NCI-H526 (cell line): ENCODE results near the gene ARPP21.

ENCODE experiments used
- DNase-seq, 2 experiments: peaks; one replicate each; lab custom pipeline; 2025; lab: John Stamatoyannopoulos, UW

ARPP21 gene

DNA sequence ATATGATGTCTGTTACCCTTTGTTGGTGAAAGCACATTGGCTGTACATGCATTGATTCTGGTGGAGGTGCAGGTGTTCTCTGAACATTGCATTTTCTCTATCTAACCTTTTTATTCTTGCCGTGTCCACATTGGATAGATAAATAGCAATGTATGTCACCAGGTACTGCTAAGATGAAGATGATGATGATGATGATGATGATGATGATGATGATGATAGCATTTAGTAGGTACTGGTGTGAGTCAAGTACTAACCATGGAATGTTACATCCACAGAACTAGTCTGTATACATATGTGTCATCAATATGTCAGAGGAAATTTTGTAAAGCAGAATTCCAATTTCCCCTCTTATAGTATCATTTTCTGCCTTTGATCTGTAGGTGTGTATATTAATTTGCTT is 36.3 kb downstream of the ARPP21 start:
- no peak for DNase-seq

DNA sequence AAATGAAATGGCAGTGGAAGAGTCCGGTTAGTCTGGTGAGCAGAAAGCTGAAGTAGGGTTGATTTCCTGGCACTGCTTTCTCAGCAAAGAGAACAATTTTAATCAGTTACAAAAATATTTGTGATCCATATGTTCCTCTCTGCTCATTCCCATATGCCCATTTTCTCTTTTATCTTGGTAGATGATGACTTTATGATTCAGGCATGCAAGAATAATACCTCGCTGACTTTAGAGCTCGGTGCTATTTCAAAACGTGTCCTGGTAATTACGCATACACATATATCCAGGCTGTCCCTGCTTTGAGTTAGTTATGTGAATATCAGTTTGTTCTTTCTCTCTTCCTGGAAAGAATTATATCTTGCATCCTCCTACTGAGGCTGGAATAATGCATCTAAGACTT is 38.5 kb downstream of the ARPP21 start:
- no peak for DNase-seq

DNA sequence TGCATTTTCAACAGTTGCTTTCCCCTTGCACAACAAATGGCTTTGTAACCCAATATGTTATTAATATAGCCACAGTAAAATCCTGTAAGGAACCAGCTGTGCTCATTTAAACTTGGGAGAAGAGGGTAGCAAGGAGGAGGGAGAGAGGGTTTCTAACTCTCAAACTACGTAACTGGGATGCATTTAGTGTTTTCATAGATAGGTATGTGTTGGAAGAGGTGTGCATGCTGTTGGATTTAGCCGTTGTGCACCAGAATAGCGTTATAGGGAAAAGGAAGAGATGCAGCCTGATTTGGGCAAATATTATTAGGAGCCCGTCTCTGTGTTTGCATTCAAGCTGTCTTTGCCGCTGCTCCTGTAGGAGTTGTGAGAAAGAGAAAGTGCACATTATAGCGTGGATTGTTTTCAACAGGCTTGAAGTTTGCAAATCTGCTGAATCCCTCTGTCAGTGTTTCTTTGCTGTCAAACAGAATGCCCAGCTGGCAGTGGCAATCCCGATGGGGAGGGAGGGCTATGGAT is 39.4 kb downstream of the ARPP21 start:
- no peak for DNase-seq

DNA sequence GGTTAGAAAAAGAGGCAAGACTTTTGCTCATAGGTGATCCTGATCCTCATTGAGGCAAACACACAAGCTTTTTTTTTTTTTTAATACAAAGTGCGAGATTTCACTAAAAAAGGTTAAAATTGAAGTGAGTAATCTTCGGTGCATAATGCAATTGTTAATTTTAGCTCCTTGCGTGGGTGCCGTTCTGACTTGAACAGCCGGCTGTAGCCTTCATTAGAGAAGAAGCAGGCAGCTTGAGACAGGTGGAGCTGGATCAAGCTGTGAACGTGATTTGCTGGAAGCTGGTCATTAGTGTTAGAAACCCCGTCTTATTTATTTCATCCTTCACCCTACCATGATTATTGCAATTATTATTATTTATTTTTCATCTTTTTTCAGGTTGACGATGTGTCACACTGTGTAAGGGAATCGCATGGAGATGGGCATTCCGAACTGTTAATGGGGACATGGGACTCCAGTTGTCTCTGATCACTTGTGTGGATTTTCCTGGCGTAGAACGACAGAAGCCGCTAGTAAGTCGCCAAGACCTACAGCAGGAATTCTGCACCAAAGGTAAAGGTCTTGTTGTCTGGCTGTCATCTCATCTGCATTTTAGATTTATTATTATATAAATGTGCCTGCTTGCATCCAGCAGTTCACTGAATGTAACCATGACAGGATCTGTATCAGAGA is 40.2 kb downstream of the ARPP21 start:
- no peak for DNase-seq

DNA sequence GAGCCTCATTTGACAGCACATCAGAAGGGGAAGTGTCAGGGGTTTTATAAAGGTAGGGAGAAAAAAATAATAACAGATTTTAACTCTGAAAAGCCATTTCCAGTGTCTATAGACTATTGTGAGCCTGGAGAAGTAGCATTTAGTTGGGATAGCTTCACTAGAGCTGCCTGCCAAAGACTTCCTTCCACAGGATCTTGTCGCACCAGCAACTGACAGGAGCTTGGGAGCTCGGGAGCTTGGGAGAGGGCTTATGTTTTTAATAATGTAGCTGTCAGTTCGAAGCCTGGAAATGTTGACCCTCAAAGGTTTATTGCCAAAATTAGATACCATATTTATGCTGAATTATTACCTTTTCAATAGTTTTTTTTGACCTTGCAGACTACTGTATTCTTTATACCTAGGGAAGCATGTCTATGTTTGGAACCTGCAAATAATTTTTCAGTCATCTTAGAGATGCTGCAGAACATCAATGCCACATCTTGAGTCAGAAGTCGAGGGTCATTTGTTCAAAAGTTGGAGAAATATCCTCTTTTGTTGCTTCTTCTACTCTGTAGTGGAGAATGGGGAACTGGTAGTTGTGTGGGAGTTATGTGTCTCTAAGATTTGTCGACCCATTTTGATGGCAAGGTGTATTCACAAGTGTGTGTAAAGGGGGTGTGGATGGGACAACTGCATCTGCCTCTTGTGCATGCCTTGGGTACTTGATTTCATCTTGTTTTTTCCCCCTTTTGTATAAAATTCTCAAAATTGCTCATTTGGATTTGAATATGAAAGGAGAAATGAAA is 41.7 kb downstream of the ARPP21 start:
- no peak for DNase-seq

DNA sequence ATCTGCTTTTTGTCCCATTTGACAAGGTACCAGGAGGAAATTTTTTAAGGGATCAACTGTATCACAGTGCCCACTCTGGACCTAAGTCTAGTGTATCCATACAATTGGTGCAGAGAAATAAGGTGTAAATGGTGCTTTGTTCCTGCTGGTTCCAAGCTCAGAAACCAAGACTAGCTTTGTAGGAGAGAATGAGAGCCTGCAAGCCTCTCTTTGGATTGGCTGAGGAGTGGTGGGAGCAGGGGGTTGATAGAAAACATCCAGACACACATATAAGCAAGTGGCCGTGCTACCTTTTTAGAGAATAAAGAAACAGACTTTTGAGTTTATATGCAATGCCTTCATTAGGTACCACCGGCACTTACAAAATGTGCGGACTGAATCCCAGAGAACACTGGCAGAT is 45.8 kb downstream of the ARPP21 start:
- DNase-seq, result no peak

DNA sequence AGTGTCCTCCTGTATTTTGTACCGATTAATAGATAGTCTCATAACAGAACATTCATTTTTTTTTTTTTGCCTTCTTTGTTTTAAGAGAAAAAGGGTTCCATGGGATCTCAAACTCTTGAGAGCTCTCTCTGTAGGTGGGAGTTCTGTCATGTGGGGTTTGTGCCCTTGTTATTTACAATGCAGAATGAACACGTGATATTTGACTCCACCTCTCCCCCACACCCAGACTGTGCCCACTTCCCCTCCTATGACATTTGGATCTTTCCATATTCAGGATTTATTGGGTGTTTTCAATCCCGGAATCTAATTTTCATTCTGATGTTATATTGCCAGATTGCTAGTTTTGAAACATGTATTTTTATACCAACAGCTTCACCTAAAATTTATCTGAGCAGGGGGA is 49.5 kb downstream of the ARPP21 start:
- no peak for DNase-seq

DNA sequence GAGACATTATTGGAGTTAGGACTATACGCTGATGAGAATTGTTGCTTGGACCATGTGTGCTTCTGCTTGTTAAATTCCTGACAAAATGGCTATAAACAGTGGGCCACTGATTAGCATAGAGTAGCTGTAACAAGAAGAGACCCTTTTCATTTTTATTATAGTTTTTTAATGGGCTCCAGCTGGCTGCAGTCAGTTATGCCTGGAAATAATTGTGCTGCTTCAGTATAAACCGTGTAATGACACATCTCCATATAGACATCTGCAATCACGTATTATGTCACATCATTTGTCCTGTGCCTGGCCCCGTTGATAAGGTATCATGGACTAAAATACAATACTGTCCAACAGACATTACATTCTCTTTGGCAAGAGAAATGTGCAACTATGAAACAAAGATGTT is 50.9 kb downstream of the ARPP21 start:
- DNase-seq, result no peak

DNA sequence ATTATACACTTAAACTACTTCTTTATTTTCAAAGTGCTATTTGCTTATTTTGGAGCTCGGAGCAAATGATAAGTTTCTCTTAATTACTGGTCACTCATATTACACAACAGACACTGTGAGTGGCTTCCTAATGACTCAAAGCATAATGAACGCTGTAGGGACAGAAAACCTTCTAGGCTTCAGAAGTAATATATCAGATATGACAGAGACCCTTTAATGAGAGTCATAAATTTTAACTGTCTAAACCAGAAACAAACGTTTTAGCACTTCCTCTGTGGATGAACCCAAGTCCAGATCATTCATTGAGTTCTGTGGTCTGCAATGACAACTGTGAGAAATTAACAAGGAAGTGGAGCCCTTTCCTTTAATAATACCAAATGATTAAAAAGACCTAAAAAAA is 66.6 kb downstream of the ARPP21 start:
- no peak for DNase-seq

DNA sequence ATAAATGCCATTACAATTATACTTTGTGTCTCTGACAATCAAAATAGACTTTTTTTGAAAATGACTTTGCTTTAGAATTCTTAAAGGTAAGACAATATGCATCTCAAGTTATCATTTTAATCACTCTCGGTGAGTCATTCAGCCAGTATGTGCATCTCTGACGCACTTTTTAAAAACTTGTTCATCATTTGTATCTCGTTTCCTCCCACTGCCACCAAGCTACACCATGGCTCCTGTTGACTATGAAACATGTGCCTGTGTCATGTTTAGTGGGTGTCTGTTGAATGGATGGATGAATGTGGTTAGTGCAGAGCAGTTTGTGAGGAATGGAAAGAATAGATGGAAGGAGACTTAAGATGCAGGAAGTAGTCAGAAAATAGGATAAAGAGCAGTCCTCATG is 68.6 kb downstream of the ARPP21 start:
- no peak for DNase-seq

DNA sequence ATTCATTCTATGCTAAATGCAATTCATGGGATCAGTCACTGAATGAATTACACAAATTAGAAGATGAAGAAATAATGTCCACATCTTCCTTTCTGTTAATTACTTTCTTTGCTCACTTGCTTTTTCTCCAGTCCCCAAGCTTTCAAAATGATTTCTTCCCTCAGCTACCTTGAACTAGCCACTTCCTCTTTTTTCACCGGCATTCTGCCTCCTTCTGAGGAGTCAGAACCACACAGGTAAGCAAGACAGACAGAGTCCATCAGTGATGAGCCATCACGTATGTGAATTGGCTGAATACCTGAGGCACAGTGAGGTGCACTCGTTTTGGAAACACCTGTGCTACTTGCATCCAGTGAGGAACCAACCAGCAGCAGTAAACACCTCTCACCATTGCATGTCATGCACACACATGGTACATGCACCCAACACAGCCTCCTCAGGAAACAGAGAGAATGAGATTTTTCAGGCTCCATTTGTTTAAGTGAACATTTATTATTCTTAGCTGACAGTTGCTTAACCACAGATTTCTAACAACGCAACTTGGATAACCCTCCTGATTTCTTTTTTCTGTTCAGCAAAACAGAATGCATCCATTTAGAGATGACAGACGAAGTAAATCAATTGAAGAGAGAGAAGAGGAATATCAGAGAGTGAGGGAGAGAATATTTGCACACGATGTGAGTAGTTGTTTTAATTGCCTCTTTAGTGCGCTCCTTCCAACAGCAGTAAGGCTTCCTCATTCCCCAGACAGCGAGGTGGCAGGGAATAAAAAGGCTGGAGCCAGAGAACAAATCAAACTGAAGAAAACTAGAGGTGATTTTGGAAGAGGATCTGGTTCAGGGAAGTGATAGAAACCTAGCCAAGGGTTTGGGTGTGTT is 69.3 kb downstream of the ARPP21 start:
- no peak for DNase-seq

DNA sequence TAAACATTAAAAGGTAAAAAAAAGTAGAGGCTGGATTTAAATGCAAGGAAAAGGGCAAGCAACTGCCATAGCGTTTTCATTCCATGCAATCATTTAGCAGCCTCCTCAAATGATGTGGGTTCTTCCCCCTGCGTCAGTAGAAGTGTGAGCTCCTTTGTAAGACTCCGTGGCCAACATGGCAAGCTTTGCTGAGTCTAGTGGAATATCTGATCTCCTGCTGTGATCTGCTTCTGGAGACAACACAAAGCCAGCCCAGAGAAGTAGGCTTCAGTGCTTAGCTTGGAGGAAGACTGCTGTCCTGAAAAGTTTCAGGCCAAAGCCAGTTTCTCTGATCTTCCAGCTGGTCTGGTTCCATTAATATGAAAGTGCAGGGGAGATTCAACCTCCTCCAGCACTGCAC is 70.4 kb downstream of the ARPP21 start:
- DNase-seq, result no peak

DNA sequence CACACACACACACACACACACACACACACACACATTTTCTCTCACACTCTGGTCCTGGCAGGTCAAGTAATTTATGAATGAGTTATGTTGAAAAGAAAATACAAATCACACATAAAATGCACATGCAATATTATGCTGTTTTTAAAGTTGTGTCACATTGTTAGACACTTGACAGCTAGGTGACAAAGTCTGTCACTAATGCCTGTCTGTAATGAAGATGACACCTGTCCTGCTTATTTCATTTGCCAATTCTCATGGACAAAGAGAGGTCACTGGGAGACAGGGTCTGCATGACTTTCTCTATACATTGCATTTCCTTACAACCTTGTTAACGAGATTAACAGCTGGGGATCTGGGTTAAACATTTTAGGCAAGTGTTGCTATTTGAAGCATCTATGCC is 71.2 kb downstream of the ARPP21 start:
- no peak for DNase-seq

DNA sequence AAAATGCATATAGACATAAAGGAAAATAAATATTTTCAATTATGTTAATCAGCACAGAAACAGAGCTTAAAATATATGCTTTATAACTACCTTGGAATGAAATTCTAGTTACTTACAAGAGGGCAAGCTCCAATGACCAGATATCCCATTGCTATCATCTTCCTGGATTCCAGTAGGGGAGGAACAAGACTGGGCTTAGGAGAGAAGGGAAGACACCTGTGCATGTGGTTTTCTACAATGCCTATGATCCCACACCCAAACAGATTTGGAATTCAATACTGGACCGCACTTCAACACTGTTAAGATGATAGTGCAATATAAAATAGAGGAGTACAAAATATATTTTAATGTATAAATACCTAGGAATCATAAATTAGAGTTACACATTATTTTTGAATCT is 79.6 kb downstream of the ARPP21 start:
- DNase-seq, result no peak

DNA sequence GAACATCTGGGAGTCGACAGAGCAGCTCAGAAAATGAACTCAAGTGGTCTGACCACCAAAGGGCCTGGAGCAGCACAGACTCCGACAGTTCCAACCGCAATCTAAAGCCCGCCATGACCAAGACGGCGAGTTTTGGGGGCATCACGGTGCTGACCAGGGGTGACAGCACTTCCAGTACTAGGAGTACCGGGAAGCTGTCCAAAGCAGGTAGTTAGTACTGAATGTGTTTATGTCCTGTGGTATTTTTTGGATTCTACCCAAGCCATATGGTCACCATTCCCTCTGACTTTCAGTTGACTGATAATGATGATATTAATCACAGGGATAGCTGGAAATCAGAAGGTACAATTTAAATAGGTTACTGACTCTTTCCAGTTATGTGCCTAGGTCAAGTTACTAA is 82.3 kb downstream of the ARPP21 start:
- no peak for DNase-seq

DNA sequence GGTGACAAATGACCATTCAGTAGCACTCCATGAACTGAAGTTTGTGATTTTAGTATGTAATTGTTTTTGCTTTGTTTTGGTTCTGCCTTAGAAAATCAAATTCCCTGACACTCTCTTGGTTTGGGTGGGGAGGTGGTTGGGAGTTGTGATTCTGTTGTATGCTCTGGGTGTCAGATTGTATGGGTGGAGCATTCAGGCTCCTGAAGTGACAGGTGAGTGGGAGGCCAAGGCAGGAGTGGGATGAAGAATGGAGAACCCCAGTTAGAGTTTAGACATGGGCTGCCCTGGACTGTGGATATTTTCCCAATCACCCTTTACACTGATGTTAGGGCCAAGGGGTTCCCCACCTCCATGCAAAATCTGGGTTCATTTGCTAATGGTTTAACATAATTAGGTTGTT is 83.6 kb downstream of the ARPP21 start:
- no peak for DNase-seq

DNA sequence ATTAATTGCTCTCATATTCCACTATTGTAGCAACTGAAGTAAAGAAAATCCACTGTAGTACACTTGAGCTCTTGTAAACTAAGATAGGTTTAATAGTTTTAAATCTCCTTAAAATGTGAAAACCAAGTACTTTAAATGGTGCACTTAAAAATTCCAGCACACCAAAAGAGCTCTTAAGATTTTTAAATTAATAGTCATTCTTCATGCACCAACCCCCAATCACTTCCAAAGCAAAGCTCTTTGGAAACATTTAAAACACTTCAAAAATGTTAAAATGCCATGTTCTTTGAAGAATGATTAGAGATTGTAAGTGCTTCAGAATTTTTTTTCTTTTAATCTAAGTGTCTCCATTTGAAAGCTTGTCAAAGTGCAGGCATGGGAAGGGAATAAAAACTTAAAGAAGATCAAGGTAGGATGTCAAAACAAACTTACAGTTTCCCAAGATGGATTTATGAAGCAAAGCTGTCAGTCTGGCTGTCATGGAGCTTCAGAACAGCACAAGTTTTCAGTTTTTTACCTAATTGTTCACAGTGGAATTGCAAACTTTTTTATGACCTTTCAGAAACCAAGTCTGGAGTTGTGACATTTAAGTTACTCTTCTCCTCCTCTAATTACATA is 84.3 kb downstream of the ARPP21 start:
- DNase-seq, result no peak

DNA sequence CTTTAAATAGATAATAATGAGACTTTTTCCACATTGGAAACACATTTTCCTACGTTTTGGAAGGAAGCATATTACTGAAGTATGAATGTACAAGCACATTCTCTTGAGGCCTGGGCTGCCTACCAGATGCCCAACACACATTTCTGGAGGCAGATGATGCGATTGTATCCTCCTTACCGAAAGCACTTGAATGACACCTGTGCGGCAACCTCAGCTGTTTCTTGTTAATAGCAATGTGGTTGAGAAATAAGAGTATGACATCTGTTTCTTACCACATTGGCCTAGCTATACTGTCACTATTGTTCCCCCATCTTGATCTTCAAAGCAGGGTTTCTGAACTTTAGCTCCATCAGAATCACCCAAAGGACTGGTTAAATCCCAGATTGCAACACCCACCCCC is 84.8 kb downstream of the ARPP21 start:
- no peak for DNase-seq

DNA sequence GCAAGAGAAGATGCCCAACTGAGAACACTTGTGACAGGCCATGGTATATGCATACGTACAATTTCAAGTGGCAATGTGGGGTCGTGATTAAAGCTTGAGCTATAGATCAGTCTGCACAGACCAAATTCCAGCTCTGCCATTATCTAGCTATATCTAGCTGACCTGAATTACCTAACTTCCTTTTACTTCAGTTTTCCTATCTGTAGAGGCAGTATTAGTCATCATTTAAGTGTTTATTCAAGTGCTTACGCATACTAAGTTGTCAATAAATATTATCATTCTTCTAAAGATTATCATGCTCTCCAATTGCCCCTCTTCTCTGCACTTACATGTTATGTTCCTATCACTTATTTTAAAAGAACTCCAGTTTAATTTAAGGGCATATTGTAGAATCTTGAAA is 87.9 kb downstream of the ARPP21 start:
- DNase-seq, result no peak

DNA sequence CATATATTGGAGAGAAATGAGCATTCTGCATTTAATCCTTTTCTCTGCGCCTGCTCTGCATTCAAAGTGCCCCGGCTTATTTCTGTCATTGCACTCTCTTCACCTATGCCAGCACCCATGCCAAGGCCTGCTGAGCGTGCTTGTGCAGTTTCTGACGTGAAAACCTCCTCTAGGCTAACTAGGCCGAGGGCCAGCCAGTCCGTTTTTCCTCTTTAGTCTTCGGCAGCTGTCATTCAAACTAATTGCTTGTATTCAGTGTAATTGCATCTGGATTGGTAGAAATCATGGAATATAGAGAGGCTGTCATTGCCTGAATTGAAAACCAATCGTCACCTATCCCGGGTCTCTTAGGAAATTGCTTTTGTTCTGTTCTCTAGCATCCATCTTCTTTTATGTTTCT is 94.0 kb downstream of the ARPP21 start:
- no peak for DNase-seq

DNA sequence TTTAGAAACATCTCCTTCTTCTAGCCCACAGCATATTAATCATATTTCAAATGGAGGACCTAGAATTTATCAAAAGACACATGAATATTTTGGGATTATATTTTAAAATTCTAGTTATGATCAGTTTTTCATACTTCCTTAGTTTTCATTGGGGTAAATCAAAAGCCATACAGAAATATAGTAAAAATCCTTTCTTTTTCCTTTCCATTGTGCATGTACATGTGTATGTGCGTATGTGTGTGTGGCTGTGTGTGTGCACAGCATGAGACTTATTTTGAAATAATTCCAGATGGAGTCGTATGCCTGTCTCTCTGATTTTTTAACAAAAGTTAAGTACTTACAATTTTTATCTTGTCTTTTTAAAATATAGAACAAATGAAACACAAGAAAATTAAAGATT is 94.5 kb downstream of the ARPP21 start:
- no peak for DNase-seq

DNA sequence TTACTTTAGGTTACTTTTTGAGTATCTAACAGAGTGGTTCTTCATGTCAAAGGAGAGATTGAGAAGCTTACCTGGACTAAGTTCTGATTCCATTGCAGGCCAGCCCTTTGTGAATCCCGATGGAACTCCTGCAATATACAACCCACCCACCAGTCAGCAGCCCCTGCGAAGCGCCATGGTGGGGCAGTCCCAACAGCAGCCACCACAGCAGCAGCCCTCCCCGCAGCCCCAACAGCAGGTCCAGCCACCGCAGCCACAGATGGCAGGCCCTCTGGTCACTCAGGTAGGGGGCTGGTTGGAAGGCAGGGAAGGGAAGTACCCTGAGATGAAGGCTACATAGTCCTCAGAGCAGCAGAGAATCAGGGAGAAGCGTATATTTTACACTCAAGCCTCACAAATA is 97.8 kb downstream of the ARPP21 start:
- no peak for DNase-seq
